ENCODE results near the gene ELP4. TPM values are rescaled to one million over a fixed set of nuclear protein-coding genes. Genes with fewer than 3 reads are reported as not detected.

ELP4 gene
- total RNA-seq, 4 donors from 2014 or later, result 14.4 to 23.3 (median 16.8) TPM

- TF ChIP-seq, protein P1, sequence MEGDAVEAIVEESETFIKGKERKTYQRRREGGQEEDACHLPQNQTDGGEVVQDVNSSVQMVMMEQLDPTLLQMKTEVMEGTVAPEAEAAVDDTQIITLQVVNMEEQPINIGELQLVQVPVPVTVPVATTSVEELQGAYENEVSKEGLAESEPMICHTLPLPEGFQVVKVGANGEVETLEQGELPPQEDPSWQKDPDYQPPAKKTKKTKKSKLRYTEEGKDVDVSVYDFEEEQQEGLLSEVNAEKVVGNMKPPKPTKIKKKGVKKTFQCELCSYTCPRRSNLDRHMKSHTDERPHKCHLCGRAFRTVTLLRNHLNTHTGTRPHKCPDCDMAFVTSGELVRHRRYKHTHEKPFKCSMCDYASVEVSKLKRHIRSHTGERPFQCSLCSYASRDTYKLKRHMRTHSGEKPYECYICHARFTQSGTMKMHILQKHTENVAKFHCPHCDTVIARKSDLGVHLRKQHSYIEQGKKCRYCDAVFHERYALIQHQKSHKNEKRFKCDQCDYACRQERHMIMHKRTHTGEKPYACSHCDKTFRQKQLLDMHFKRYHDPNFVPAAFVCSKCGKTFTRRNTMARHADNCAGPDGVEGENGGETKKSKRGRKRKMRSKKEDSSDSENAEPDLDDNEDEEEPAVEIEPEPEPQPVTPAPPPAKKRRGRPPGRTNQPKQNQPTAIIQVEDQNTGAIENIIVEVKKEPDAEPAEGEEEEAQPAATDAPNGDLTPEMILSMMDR (IDR thresholded peaks at IDR 0.05; ENCODE audit: low read depth), result no peak
Measured at GRCh38 chr11:31657091-31657490, 147.5 kb downstream of the ELP4 start.

GRCh38 chr11:31664129-31664528 is 154.6 kb downstream of the ELP4 start:
- TF ChIP-seq, protein P1 (IDR thresholded peaks at IDR 0.05; ENCODE audit: low read depth), result no peak

DNA sequence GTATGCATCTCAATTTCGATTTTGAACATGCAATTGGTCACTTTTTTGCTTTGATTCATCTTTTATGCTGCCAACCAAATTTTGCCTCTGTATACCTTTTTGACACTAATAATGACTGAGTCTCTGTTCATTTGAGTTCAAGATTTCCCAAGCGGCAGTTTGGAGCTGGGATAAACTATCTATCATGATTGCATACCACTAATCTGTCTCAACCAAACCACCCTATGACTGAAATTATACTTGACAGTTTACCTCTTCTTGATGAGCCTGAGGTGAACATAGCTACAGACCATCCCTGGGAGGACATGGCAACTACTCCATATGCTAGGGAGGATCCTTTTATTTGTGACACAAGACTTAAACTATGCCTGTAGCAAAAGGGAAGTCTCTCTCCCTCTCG is 155.4 kb downstream of the ELP4 start:
- TF ChIP-seq, protein P1 (IDR thresholded peaks at IDR 0.05; ENCODE audit: low read depth), result no peak

DNA sequence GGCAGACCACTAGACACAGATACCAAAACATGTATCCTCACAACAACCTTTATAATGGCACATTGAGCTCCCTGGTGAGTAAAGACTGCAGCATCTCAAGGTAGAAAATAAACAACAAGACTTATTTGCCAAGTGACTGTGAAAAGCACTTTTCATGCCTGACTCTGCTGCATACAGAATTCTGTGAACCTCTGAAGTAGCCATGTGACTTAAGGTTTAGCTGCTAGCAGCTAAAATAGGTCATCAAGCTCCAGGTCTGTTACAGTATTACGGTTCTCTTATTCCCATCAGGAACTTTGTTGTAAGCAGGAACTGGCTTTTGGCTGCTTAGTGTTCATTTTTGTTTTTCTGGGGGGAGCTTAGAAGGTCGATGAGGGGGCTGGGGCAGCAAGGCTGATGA is 162.1 kb downstream of the ELP4 start:
- TF ChIP-seq, protein P1 (IDR thresholded peaks at IDR 0.05; ENCODE audit: low read depth), result no peak

DNA sequence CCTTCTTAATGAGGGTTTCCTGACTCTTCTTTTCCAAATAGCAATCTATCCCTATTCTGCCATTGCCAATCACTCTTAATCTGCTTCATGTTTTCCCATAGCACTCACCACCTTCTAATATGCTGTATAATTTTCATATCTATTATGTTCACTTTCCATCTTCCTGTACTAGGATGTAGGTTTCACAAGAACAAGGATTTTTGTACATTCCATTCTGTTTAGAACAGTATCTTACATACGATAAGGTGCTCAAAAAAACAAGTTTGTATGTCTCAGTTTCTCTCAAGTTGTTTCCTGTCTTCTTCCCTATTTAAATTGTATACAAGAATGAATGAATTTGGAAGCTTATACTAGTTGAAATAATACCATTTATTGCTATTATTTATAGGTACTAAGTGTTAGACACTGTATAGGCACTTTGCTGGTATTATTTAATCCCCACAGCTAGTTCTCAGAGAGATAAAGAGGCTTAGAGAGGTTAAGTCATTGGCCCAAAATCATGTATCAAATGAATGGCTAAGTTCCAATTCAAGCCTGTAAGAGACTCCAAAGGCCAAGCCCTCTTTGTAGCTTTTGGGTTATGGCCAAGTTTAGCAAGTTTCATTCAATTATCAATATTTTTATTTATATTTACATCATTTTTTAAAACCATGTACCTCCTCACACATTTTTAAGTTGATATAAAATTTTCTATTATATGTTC is 166.9 kb downstream of the ELP4 start:
- TF ChIP-seq, protein P1 (IDR thresholded peaks at IDR 0.05; ENCODE audit: low read depth), result no peak

- TF ChIP-seq, protein P1 (IDR thresholded peaks at IDR 0.05; ENCODE audit: low read depth), result no peak
Measured at GRCh38 chr11:31680770-31681169, 171.2 kb downstream of the ELP4 start.

DNA sequence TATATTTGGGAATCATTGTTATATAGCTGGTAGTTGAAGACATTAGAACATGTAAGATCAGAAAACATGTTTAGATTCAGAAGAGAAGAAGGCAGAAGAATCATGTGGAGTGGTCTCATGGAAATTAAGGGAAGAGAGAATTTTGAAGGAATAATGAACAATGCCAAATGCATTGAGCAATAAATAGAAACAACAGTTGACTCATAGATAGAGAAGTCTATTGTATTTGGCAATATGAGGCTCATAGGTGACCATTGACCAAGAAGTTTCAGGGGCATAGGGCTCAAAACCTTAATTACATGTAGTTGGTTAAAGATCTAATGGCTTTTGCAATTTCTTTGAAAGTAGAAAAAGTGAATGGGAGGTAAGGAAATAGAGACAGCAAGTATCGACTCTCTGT is 177.7 kb downstream of the ELP4 start:
- TF ChIP-seq, protein P1 (IDR thresholded peaks at IDR 0.05; ENCODE audit: low read depth), result no peak

All from subcutaneous adipose tissue (tissue), 4 donors.